Common myeloid progenitor, CD34-positive (primary cell): ENCODE results near the gene TCEAL9.
A peak's percentile ranks its signal among the peaks of the same experiment; 100 is the strongest.
"Not testable (repeated sequence)": the region's sequence is repeated elsewhere in the genome, so short reads cannot be mapped to it uniquely, and the experiment has no call there.

Experiments used
- CTCF ChIA-PET: fragments of 350-600 bp; sonication (Branson Sonifier 250); formaldehyde crosslinking; loops from one replicate; lab custom pipeline; 2021; ENCODE audit warnings: antibody characterized with exemption; lab: Charles Lee
- POLR2A ChIA-PET: fragments of 350-600 bp; sonication (Branson Sonifier 250); formaldehyde crosslinking; loops from one replicate; lab custom pipeline; 2021; ENCODE audit warnings: antibody characterized with exemption; lab: Charles Lee
- DNase-seq, 3 donors: peaks; one replicate each; pipeline versions ENCODE4 v3.0.0 to v3.0.0-alpha.2; 2013
- H3K27ac ChIP-seq, 2 experiments: 1 replicate in 1 of 2; 2 replicates in 1 of 2; pipeline ENCODE4 v1.7.0; 2013; ENCODE audit warnings: inconsistent platforms in 2 of 2, low read length in 2 of 2, mild to moderate bottlenecking in 2 of 2, low read depth in 1 of 2, moderate library complexity in 1 of 2; ENCODE audit not compliant: severe bottlenecking in 2 of 2, insufficient read depth in 1 of 2, poor library complexity in 1 of 2
- H3K27me3 ChIP-seq, 5 experiments: replicated peaks in 2 of 5; 1 replicate in 3 of 5; 2 replicates in 2 of 5; pipeline versions ENCODE4 v1.6.1 to v1.7.0; 2013; ENCODE audit warnings: low read length in 4 of 5, mild to moderate bottlenecking in 2 of 5, moderate library complexity in 2 of 5, inconsistent platforms in 1 of 5; ENCODE audit not compliant: insufficient read depth in 5 of 5, control insufficient read depth in 4 of 5
- H3K36me3 ChIP-seq, 4 experiments: 1 replicate in 2 of 4; 2 replicates in 2 of 4; pipeline versions ENCODE4 v1.6.1 to v1.7.0; 2013; ENCODE audit warnings: low read length in 3 of 4, control low read depth in 1 of 4, mild to moderate bottlenecking in 1 of 4; ENCODE audit not compliant: control insufficient read depth in 4 of 4, insufficient read depth in 4 of 4
- H3K4me1 ChIP-seq, 4 experiments: 1 replicate in 3 of 4; 2 replicates in 1 of 4; pipeline versions ENCODE4 v1.6.1 to v1.7.1; 2013; ENCODE audit warnings: low read length in 3 of 4, mild to moderate bottlenecking in 3 of 4, control low read depth in 1 of 4, inconsistent platforms in 1 of 4, moderate library complexity in 1 of 4; ENCODE audit not compliant: control insufficient read depth in 4 of 4, insufficient read depth in 4 of 4; ENCODE audit errors: control extremely low read depth in 1 of 4
- H3K4me3 ChIP-seq, 7 experiments: 1 replicate in 4 of 7; 2 replicates in 3 of 7; pipeline versions ENCODE4 v1.5.1 to v1.7.0; 2013; ENCODE audit warnings: mild to moderate bottlenecking in 7 of 7, low read length in 6 of 7, moderate library complexity in 6 of 7, inconsistent platforms in 2 of 7, low read depth in 2 of 7, control low read depth in 1 of 7; ENCODE audit not compliant: insufficient read depth in 4 of 7, control insufficient read depth in 1 of 7; ENCODE audit errors: extremely low read depth in 1 of 7
- H3K9me3 ChIP-seq, 5 experiments: 1 replicate in 4 of 5; 2 replicates in 1 of 5; pipeline versions ENCODE4 v1.6.1 to v1.7.1; 2013; ENCODE audit warnings: low read length in 4 of 5, mild to moderate bottlenecking in 2 of 5, inconsistent platforms in 1 of 5, low read depth in 1 of 5, moderate library complexity in 1 of 5; ENCODE audit not compliant: control insufficient read depth in 4 of 5, insufficient read depth in 2 of 5; ENCODE audit errors: control extremely low read depth in 1 of 5
- WGBS: methylation state at CpG from one replicate; pipeline ENCODE4 v1.1.5; 2013; ENCODE audit not compliant: insufficient coverage; 5-methylcytosine and 5-hydroxymethylcytosine counted together

The TCEAL9 gene

DNA sequence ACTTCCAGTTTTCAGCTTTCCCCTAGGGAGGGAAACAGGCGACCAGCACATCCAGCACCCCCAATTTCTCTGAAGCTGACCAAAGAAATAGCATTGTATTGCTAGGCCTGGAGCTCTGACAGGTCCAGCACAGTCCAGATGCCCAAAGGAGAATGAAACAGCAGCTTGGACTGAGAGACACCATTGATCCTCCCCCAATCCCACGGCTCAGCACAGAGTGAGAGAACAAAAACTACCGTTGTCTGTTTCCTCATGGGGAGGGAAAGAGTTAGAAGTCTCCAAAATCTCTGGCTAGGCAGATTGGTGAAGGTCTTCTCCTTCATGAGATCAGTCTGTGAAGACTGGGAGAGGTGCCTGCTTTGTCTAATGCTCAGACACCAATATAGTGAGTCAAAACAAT lies 17.6 kb upstream of the TCEAL9 start:
- Histone ChIP-seq H3K36me3 (no peaks in the 10 kb centered on the region), H3K27me3 (peaks cover 0 to 4% (median 0%) of the 10 kb centered on the region in 5 experiments), H3K4me3 (no peak overlapping the region), H3K27ac (no peak overlapping the region), H3K4me1 (no peaks in the 10 kb centered on the region), H3K9me3 (no peaks in the 10 kb centered on the region)
- CTCF ChIA-PET, result interaction anchor here (0.9 to 1.7 kb wide), 3 partner anchors 57 to 125 kb away, joined by 3 to 6 read pairs (median 3); no protein-coding TSS in a partner anchor
- POLR2A ChIA-PET, result no interaction called here
- 60% methylated on average over 3 of the region's 3 CpGs for WGBS
- no peak for DNase-seq

DNA sequence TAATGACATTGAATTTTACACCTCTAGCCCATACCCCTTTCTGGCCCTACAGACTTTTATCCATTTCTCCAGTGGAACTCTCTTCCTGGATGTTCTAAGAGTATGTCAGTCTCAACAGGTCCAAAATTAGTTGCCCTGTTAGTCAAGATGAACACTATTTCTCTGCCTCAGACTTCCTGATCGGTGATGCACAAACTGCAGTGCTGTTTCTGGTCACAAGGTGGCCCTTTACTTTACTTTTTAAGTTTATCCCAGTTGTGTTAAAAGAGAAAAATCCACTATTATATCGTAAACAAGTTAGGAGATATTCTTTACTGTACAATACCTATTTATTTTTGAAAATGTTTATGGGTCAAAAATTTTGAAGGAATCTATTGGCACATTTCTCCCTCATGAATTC lies 13.2 kb upstream of the TCEAL9 start:
- ChIA-PET POLR2A (no interaction called here), CTCF (interaction anchor here (1.0 to 1.5 kb wide), 3 partner anchors 13 to 121 kb away, joined by 3 to 10 read pairs (median 4); partner anchors contain the start of gene TCEAL9)
- DNase-seq, result peak; percentile 46 to 72 (median 69)
- H3K27ac ChIP-seq, result no peak overlapping the region
- peaks cover 0 to 4% (median 0%) of the 10 kb centered on the region in 5 experiments for H3K27me3 ChIP-seq
- WGBS, result 14% methylated on average over 1 of the region's 2 CpGs
- H3K4me1 ChIP-seq, result peaks cover 0 to 4% (median 1%) of the 10 kb centered on the region in 4 experiments
- no peaks in the 10 kb centered on the region for H3K9me3 ChIP-seq
- H3K36me3 ChIP-seq, result no peaks in the 10 kb centered on the region
- H3K4me3 ChIP-seq, result no peak overlapping the region

DNA sequence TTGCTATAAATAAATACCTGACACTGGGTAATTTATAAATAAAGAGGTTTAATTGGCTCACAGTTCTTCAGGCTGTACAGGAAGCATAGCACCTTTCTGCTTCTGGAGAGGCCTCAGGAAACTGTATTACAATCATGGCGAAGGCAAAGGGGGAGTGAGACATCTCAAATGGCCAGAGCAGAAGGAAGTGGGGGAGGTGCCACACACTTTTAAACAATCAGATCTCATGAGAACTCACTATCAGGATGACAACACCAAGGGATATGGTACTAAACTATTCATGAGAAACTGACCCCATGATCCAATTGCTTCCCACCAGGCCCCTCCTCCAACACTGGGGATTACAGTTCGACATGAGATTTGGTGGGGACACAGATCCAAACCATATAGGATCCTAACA lies 11.7 kb upstream of the TCEAL9 start:
- no peak overlapping the region for H3K4me3 ChIP-seq
- no peaks in the 10 kb centered on the region for H3K9me3 ChIP-seq
- POLR2A ChIA-PET, result no interaction called here
- no peak for DNase-seq
- no peak overlapping the region for H3K27ac ChIP-seq
- peaks cover 0 to 4% (median 1%) of the 10 kb centered on the region in 4 experiments for H3K4me1 ChIP-seq
- peaks cover 0 to 7% (median 0%) of the 10 kb centered on the region in 5 experiments for H3K27me3 ChIP-seq
- WGBS, result no CpG with 5 or more reads among the region's 2 CpGs
- H3K36me3 ChIP-seq, result no peaks in the 10 kb centered on the region
- CTCF ChIA-PET, result no interaction called here

DNA sequence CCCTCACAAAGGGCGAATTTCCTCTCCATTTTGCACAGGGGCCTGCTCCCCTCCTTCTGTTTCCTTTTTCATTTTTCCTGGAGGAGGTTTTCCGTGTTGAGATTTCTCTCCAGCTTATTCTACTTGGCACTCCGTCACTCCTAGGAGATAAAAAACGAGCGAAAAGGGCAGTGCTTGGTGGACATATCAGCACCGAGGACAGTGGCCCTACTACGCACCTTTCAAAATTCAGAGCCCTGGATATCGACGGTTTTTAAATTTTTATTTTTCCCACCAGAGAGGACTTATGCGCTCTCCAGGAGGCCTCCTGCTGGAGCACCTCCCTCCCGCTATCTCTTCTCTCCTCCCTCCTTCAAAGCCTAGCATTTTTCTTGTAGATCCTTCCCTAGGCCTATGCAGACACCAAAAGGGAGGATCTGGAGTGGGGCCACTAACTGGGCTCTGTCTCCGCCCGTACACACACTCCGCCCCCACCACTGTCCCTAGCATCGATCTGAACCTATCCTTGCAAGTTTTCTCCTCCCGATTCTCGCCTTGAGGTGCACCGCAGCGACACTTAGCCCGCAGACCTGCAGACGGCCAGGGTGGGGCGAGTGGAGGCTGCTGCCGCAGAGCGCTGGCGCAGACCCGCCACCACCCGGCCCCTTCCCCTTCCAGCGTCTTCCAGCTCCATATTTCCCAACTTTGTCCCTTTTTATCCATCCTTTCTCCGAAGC lies 8.5 kb upstream of the TCEAL9 start:
- Histone ChIP-seq H3K36me3 (no peaks in the 10 kb centered on the region), H3K9me3 (peaks cover 0 to 2% (median 0%) of the 10 kb centered on the region in 5 experiments), H3K27ac (no peak overlapping the region), H3K4me3 (no peak overlapping the region), H3K4me1 (peaks cover 0 to 4% (median 1%) of the 10 kb centered on the region in 4 experiments), H3K27me3 (peaks cover 0 to 5% (median 0%) of the 10 kb centered on the region in 5 experiments)
- ChIA-PET CTCF (no interaction called here), POLR2A (no interaction called here)
- WGBS, result 74% methylated on average over 29 of the region's 29 CpGs
- DNase-seq, result no peak

DNA sequence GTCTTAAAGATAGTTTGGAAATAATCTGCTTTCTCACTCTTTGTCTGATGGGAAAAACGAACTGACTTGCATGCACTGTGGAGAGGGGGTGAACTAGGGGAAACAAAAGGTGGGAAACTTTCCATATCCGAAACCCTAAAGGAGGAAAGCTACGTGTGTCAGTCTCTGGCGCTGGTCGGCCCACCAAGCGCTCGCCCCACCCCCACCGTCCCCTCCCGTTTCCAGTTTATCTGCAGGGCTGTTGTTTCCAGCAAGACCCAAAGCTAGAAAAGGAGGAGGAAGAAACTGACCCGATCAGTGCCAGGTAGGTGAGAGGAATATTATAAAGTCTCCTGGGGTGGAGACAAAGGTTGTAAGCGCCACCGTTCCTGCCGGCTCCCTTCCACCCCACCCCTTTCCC lies 552 bp downstream of the TCEAL9 start:
- 25% methylated on average over 9 of the region's 13 CpGs for WGBS
- CTCF ChIA-PET, result interaction anchor here (1.3 to 1.9 kb wide), 3 partner anchors 13 to 15 kb away, joined by 3 to 4 read pairs (median 4); no protein-coding TSS in a partner anchor

DNA sequence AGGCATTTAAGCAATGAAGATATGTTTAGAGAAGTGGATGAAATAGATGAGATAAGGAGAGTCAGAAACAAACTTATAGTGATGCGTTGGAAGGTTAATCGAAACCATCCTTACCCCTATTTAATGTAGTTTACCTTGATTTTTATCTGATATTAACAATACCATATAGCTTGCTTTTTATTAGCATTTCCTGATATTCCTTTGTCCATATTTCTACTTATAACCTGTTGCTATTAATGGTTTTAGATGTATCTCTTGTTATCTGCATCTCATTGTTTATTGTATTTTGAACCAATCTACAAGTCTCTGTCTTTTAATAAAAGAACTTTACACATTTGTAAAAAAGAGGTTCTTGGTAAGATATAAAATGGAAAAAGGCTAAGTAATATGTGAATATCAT lies 1.6 kb downstream of the TCEAL9 start:
- peaks cover 0 to 12% (median 3%) of the 10 kb centered on the region in 4 experiments for H3K4me1 ChIP-seq
- no CpG with 5 or more reads among the region's 2 CpGs for WGBS
- no peak overlapping the region for H3K27ac ChIP-seq
- CTCF ChIA-PET, result no interaction called here
- DNase-seq, result no peak
- H3K36me3 ChIP-seq, result no peaks in the 10 kb centered on the region
- no peaks in the 10 kb centered on the region for H3K9me3 ChIP-seq
- peaks cover 0 to 14% (median 0%) of the 10 kb centered on the region in 5 experiments for H3K27me3 ChIP-seq
- POLR2A ChIA-PET, result no interaction called here
- peak overlapping the region in 1 of 7 experiments; percentile 87 for H3K4me3 ChIP-seq

More for the DNA sequence above, 552 bp downstream of the TCEAL9 start:
- Histone ChIP-seq H3K36me3 (no peaks in the 10 kb centered on the region), H3K27ac (peak overlapping the region; percentile 61 to 88), H3K27me3 (peaks cover 0 to 14% (median 0%) of the 10 kb centered on the region in 5 experiments), H3K4me3 (peak overlapping the region; percentile 60 to 90 (median 79)), H3K4me1 (peaks cover 0 to 12% (median 3%) of the 10 kb centered on the region in 4 experiments), H3K9me3 (peaks cover 0 to 2% (median 0%) of the 10 kb centered on the region in 5 experiments)
- peak in 1 of 3 donors; percentile 9 for DNase-seq
- POLR2A ChIA-PET, result no interaction called here

DNA sequence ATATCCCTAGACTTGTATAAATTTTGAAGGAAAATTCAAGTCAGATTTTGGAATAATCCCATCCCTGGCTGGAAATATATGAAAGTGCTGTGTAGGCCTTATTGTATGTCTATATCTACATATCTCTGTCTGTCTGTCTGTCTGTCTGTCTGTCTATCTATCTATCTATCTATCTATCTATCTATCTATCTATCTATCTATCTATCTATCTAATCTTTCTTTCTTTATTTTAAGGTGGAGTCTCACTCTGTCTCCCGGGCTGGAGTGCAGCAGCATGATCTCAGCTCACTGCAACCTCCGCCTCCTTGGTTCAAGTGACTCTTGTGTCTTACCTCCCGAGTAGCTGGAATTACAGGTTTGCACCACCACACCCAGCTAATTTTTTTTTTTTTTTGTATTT lies 3.3 kb downstream of the TCEAL9 start:
- H3K36me3 ChIP-seq, H3K4me3 ChIP-seq, H3K27ac ChIP-seq, H3K9me3 ChIP-seq, CTCF ChIA-PET, POLR2A ChIA-PET, DNase-seq: not testable (repeated sequence)
- WGBS, result 80% methylated on average over 1 of the region's 3 CpGs
- Histone ChIP-seq H3K27me3 (peaks cover 0 to 14% (median 0%) of the 10 kb centered on the region in 5 experiments), H3K4me1 (peaks cover 0 to 12% (median 3%) of the 10 kb centered on the region in 4 experiments)
